ENCODE results near the gene CACNA1B. TPM values are rescaled to one million over a fixed set of nuclear protein-coding genes. Genes with fewer than 3 reads are reported as not detected.

The CACNA1B gene
- total RNA-seq, 1 experiment from 2014 or later: not detected

DNA sequence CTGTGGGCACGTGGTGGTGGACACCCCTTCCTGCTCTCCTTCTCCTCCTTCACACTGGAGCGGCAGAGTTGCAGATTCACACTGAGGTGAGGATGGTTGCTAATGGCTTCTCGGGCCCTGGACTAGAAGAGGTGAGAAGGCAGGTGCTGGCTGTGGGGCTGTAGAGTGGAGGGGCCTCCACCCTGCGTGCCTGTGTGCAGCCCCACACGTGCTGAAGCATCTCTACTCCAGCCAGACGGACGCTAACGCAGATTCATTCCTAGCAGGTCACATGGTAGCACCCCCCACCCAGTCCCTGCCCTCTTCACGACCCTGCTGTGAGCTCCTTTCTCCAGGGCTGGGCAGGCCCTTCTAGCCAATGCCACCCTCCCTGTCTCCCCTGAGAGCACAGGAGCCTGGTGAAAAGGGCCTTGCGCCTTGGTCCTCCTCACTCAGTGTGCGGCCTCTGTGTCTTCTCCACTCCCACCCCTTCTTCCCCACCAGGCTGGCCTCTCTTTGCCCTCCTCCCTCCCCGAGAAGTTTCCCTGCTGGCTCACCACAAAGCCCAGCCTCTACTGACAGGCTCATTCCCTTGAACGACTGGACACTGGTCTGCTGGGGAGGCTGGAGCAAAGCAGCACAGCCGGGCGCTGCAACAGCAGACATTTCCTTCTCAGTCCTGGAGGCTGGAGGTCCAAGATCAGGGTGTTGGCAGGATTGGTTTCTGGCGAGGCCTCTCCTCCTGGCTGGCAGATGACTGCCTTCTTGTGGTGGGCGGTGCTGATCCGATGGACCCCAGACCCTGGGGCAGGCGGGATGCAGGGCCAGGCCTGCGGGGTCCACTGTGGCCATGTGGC is 14.2 kb downstream of the CACNA1B start:
- H3K27me3 Mint-ChIP-seq (ENCODE audit: unreplicated experiment): peaks cover 12% of the 10 kb centered on the region
- intact Hi-C loops (cut with micrococcal nuclease; ENCODE audit: unreplicated experiment): no loop called here
- H3K27ac Mint-ChIP-seq (ENCODE audit: unreplicated experiment): no peak overlapping the region
- no peaks in the 10 kb centered on the region for H3K4me1 Mint-ChIP-seq (ENCODE audit: low read depth, unreplicated experiment)
- CTCF ChIA-PET: no interaction called here
- no peak for DNase-seq
- H3K9me3 Mint-ChIP-seq (ENCODE audit: low read depth, unreplicated experiment): no peaks in the 10 kb centered on the region
- BruUV-seq (replicated peaks): no TSS peak
- no peak overlapping the region for H3K4me3 Mint-ChIP-seq (ENCODE audit: low read depth, unreplicated experiment)
- no peaks in the 10 kb centered on the region for H3K36me3 Mint-ChIP-seq (ENCODE audit: insufficient read depth, unreplicated experiment)
- no peak for TF ChIP-seq CTCF (IDR thresholded peaks at IDR 0.05; ENCODE audit: unreplicated experiment)

- DNase-seq: no peak
- intact Hi-C loops (cut with micrococcal nuclease; ENCODE audit: unreplicated experiment): no loop called here
- no peaks in the 10 kb centered on the region for H3K4me1 Mint-ChIP-seq (ENCODE audit: low read depth, unreplicated experiment)
- no TSS peak for BruUV-seq (replicated peaks)
- peaks cover 16% of the 10 kb centered on the region for H3K27me3 Mint-ChIP-seq (ENCODE audit: unreplicated experiment)
- no peak overlapping the region for H3K27ac Mint-ChIP-seq (ENCODE audit: unreplicated experiment)
- CTCF ChIA-PET: no interaction called here
- no peak for TF ChIP-seq CTCF (IDR thresholded peaks at IDR 0.05; ENCODE audit: unreplicated experiment)
- no peak overlapping the region for H3K4me3 Mint-ChIP-seq (ENCODE audit: low read depth, unreplicated experiment)
- H3K36me3 Mint-ChIP-seq (ENCODE audit: insufficient read depth, unreplicated experiment): no peaks in the 10 kb centered on the region
- H3K9me3 Mint-ChIP-seq (ENCODE audit: low read depth, unreplicated experiment): no peaks in the 10 kb centered on the region
Observed at GRCh38 chr9:137892424-137893191, 15.0 kb downstream of the CACNA1B start.

- CTCF ChIA-PET: no interaction called here
- no peak for DNase-seq
- BruUV-seq (replicated peaks): no TSS peak
- no peak overlapping the region for H3K4me3 Mint-ChIP-seq (ENCODE audit: low read depth, unreplicated experiment)
- no peak for TF ChIP-seq CTCF (IDR thresholded peaks at IDR 0.05; ENCODE audit: unreplicated experiment)
- H3K36me3 Mint-ChIP-seq (ENCODE audit: insufficient read depth, unreplicated experiment): no peaks in the 10 kb centered on the region
- H3K27ac Mint-ChIP-seq (ENCODE audit: unreplicated experiment): no peak overlapping the region
- intact Hi-C loops (cut with micrococcal nuclease; ENCODE audit: unreplicated experiment): no loop called here
- peaks cover 2% of the 10 kb centered on the region for H3K9me3 Mint-ChIP-seq (ENCODE audit: low read depth, unreplicated experiment)
- H3K27me3 Mint-ChIP-seq (ENCODE audit: unreplicated experiment): peaks cover 26% of the 10 kb centered on the region
- no peaks in the 10 kb centered on the region for H3K4me1 Mint-ChIP-seq (ENCODE audit: low read depth, unreplicated experiment)
Observed at GRCh38 chr9:137893670-137894069, 16.1 kb downstream of the CACNA1B start.

DNA sequence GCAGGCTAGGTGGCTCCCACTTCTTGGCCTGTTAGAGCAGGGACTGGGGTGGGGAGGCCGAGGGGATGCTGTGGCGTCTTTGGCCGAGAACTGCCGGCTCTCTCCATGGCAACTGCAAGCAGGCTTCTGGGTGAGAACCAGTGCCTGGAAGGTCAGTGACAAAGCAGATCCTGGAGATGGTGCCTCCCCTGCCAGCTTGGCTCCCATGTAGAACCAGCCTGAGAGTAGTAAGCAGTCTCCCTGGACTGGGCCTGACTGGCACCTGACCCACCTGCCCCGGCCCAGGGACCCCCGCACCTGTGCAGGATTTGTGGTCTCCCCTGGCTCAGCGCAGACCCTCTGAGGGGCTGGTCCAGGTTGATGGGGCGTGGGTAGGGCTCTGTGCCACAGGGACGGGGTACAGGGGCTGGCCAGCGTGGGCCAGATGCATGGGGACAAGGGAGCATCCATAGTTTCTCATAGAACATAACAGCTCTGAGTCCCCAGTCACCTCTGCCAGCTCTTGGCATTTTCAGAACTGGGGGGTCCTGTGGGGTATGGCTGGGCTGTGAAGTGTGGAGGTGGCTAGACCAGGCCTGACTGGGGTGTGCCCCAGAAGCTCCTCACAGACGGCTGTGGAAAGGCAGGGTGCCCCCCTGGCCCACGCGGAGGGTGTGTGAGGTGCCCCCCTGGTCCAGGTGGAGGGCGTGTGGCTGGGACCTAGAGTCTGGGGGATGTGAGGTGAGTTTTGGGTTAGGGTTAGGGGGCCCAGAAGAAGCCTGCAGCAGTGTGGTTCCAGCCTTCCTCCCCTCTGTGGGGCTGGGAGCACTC is 22.2 kb downstream of the CACNA1B start:
- peaks cover 48% of the 10 kb centered on the region for H3K27me3 Mint-ChIP-seq (ENCODE audit: unreplicated experiment)
- no peaks in the 10 kb centered on the region for H3K36me3 Mint-ChIP-seq (ENCODE audit: insufficient read depth, unreplicated experiment)
- H3K4me3 Mint-ChIP-seq (ENCODE audit: low read depth, unreplicated experiment): no peak overlapping the region
- BruUV-seq (replicated peaks): no TSS peak
- H3K9me3 Mint-ChIP-seq (ENCODE audit: low read depth, unreplicated experiment): peaks cover 2% of the 10 kb centered on the region
- no peak for DNase-seq
- no peaks in the 10 kb centered on the region for H3K4me1 Mint-ChIP-seq (ENCODE audit: low read depth, unreplicated experiment)
- no peak for TF ChIP-seq CTCF (IDR thresholded peaks at IDR 0.05; ENCODE audit: unreplicated experiment)
- intact Hi-C loops (cut with micrococcal nuclease; ENCODE audit: unreplicated experiment): no loop called here
- CTCF ChIA-PET: no interaction called here
- H3K27ac Mint-ChIP-seq (ENCODE audit: unreplicated experiment): no peak overlapping the region
